ENCODE results near the gene CCDC34. TPM values are rescaled to one million over a fixed set of nuclear protein-coding genes. Genes with fewer than 3 reads are reported as not detected.

The CCDC34 gene
- total and polyA plus RNA-seq, 4 donors = 1.1 to 10.5 (median 1.5) TPM

DNA sequence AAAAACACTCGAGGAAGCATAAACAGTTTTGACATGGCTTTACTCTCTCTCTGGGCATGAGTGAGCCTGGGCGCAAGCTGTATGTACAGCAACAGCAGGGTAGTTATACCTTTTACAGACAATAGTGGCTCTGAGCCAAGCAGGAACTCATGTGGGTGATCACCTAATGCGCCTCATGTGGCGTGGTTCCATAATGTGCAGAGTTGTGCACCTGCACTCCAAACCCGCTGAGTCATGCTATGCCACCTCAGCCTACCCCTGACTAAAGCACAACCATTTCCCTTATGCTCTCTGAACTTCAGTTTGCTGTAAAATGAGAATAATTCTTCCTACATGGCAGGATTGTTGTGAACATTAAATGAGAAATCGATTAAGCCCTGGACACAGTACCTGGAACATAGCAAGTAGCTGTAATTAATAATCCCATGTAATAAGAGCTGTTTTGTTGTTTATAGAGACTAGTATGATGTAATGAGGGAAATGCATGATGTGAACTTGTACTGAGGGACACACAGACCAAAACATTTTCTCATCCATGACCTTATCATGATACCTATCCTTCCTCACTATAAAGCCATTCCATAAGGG is 71.6 kb downstream of the CCDC34 start (continued):
- TF ChIP-seq, protein P1, sequence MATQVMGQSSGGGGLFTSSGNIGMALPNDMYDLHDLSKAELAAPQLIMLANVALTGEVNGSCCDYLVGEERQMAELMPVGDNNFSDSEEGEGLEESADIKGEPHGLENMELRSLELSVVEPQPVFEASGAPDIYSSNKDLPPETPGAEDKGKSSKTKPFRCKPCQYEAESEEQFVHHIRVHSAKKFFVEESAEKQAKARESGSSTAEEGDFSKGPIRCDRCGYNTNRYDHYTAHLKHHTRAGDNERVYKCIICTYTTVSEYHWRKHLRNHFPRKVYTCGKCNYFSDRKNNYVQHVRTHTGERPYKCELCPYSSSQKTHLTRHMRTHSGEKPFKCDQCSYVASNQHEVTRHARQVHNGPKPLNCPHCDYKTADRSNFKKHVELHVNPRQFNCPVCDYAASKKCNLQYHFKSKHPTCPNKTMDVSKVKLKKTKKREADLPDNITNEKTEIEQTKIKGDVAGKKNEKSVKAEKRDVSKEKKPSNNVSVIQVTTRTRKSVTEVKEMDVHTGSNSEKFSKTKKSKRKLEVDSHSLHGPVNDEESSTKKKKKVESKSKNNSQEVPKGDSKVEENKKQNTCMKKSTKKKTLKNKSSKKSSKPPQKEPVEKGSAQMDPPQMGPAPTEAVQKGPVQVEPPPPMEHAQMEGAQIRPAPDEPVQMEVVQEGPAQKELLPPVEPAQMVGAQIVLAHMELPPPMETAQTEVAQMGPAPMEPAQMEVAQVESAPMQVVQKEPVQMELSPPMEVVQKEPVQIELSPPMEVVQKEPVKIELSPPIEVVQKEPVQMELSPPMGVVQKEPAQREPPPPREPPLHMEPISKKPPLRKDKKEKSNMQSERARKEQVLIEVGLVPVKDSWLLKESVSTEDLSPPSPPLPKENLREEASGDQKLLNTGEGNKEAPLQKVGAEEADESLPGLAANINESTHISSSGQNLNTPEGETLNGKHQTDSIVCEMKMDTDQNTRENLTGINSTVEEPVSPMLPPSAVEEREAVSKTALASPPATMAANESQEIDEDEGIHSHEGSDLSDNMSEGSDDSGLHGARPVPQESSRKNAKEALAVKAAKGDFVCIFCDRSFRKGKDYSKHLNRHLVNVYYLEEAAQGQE (IDR thresholded peaks at IDR 0.05) = no peak

DNA sequence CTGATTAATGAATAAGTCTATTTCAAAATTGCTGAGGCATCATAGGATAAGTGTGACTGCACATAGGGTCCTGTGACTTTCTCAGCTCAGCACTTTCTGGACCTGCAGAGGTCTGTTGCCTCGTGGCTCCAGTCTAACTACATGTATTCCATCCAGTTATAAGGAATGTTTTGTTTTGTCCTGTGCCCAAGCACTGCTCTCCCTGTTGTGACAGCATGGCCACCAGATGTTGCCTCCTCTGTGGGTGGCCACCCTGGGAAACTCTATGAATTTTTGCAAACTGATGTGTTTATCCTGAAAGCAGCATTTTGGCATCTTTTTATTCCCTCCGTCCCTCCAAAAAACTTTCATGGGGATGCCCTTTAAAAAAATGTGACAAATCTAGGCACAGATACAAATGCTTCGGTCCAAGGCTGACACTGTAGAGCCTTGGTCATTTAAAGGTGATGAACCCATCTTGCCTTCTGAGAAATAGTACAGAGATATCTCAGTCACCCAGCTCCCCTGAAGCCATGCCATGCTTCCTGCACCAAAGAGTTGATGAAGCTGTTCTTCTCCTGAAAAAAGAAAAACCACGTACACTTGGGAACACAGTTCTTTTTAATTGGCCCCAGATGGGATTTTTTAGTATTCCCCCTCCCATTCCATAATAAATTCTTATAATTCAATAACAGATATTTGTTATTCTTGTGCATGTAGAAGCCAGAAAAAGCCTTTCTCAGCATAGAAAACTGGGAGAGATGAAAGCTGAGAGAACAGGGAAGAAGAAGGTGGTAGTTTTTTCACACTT is 72.6 kb downstream of the CCDC34 start:
- Histone ChIP-seq H3K9me3 (ENCODE audit: control insufficient read depth in 4 of 4, low read length in 3 of 4) (no peaks in the 10 kb centered on the region), H3K4me1 (ENCODE audit: control insufficient read depth in 4 of 4, insufficient read depth in 4 of 4, low read length in 3 of 4) (peaks cover 0 to 13% (median 11%) of the 10 kb centered on the region in 4 donors), H3K27me3 (ENCODE audit: control insufficient read depth in 4 of 4, insufficient read depth in 4 of 4, low read length in 3 of 4) (no peaks in the 10 kb centered on the region), H3K27ac (ENCODE audit: low read depth in 1 of 2, low read length in 2 of 2) (no peak overlapping the region), H3K4me3 (ENCODE audit: low read depth in 1 of 3, low read length in 3 of 3) (no peak overlapping the region), H3K36me3 (ENCODE audit: control insufficient read depth in 4 of 4, insufficient read depth in 3 of 4, low read depth in 1 of 4, low read length in 3 of 4) (no peaks in the 10 kb centered on the region), H3K9ac (ENCODE audit: low read depth in 1 of 2, low read length in 2 of 2) (no peak overlapping the region)
- DNase-seq (ENCODE audit: low spot score) = no peak
- TF ChIP-seq SP1 (IDR thresholded peaks at IDR 0.05) = no peak
- 88% methylated on average over 4 of the region's 4 CpGs for WGBS

Other genes starting within 250 kb of the CCDC34 start
- 10 to 100 TPM; 64.7 to 95.3 TPM for gene LGR4, start 109.6 kb upstream of the CCDC34 start, total RNA-seq
- gene LGR4, start 109.6 kb upstream of the CCDC34 start, polyA plus RNA-seq = 10 to 100 TPM; 13.7 to 20.4 TPM
- 10 to 100 TPM; 37.7 to 43.7 TPM for gene LIN7C, start 143.6 kb upstream of the CCDC34 start, total RNA-seq
- gene LIN7C, start 143.6 kb upstream of the CCDC34 start, polyA plus RNA-seq = 10 to 100 TPM in 1 of 2 donors, 1 to 10 TPM in 1; 5.2 to 14.0 TPM

All from liver (tissue), 9 donors.